Measurements from ENCODE around the gene OR4K14. TPM values are rescaled to one million over a fixed set of nuclear protein-coding genes. Genes with fewer than 3 reads are reported as not detected.

Gene OR4K14
- total RNA-seq, 1 donor, result not detected

- Histone ChIP-seq H3K4me3 (ENCODE audit: insufficient read depth, low read length) (no peak overlapping the region), H3K27me3 (ENCODE audit: insufficient read depth, low read length) (no peaks in the 10 kb centered on the region), H3K79me2 (ENCODE audit: insufficient read depth, low read length) (no peaks in the 10 kb centered on the region), H3K9me3 (ENCODE audit: low read depth, low read length) (peaks cover 5% of the 10 kb centered on the region), H2AFZ (ENCODE audit: low read length) (no peak overlapping the region), H3K4me2 (ENCODE audit: insufficient read depth, low read length) (no peak overlapping the region), H3K27ac (ENCODE audit: low read depth, low read length) (no peak overlapping the region), H4K20me1 (ENCODE audit: insufficient read depth, low read length) (no peaks in the 10 kb centered on the region), H3K36me3 (ENCODE audit: insufficient read depth, low read length) (no peaks in the 10 kb centered on the region), H3K4me1 (ENCODE audit: insufficient read depth, low read length) (no peaks in the 10 kb centered on the region)
- no peak for DNase-seq (ENCODE audit: insufficient read length, low spot score, missing footprints)
- TF ChIP-seq CTCF (IDR thresholded peaks at IDR 0.05; ENCODE audit: extremely low read depth, low read depth, low read length), result no peak
These were observed 16.8 kb downstream of the OR4K14 start for GRCh38 chr14:20002319-20002718.

GRCh38 chr14:20001863-20002262 is 17.2 kb downstream of the OR4K14 start, which contains the start of gene OR4Q2:
OR4Q2 (plus strand) TSS chr14:20002163.
- TF ChIP-seq CTCF (IDR thresholded peaks at IDR 0.05; ENCODE audit: extremely low read depth, low read depth, low read length), result no peak
- H3K9me3 ChIP-seq (ENCODE audit: low read depth, low read length), result peaks cover 3% of the 10 kb centered on the region
- no peak within 1 kb of the TSS for H2AFZ ChIP-seq (ENCODE audit: low read length)
- no peak within 1 kb of the TSS for H3K4me3 ChIP-seq (ENCODE audit: insufficient read depth, low read length)
- no peaks in the 10 kb centered on the region for H3K36me3 ChIP-seq (ENCODE audit: insufficient read depth, low read length)
- no peaks in the 10 kb centered on the region for H3K4me1 ChIP-seq (ENCODE audit: insufficient read depth, low read length)
- H4K20me1 ChIP-seq (ENCODE audit: insufficient read depth, low read length), result no peaks in the 10 kb centered on the region
- DNase-seq (ENCODE audit: insufficient read length, low spot score, missing footprints), result no peak
- H3K79me2 ChIP-seq (ENCODE audit: insufficient read depth, low read length), result no peaks in the 10 kb centered on the region
- H3K4me2 ChIP-seq (ENCODE audit: insufficient read depth, low read length), result no peak within 1 kb of the TSS
- H3K27me3 ChIP-seq (ENCODE audit: insufficient read depth, low read length), result no peaks in the 10 kb centered on the region
- no peak within 1 kb of the TSS for H3K27ac ChIP-seq (ENCODE audit: low read depth, low read length)

- no peaks in the 10 kb centered on the region for H3K4me1 ChIP-seq (ENCODE audit: insufficient read depth, low read length)
- H3K9me3 ChIP-seq (ENCODE audit: low read depth, low read length), result no peaks in the 10 kb centered on the region
- H3K36me3 ChIP-seq (ENCODE audit: insufficient read depth, low read length), result no peaks in the 10 kb centered on the region
- H3K4me3 ChIP-seq (ENCODE audit: insufficient read depth, low read length), result no peak overlapping the region
- H3K4me2 ChIP-seq (ENCODE audit: insufficient read depth, low read length), result no peak overlapping the region
- H3K27ac ChIP-seq (ENCODE audit: low read depth, low read length), result no peak overlapping the region
- no peak for TF ChIP-seq CTCF (IDR thresholded peaks at IDR 0.05; ENCODE audit: extremely low read depth, low read depth, low read length)
- DNase-seq (ENCODE audit: insufficient read length, low spot score, missing footprints), result no peak
- no peaks in the 10 kb centered on the region for H3K27me3 ChIP-seq (ENCODE audit: insufficient read depth, low read length)
- H4K20me1 ChIP-seq (ENCODE audit: insufficient read depth, low read length), result no peaks in the 10 kb centered on the region
- no peak overlapping the region for H2AFZ ChIP-seq (ENCODE audit: low read length)
- H3K79me2 ChIP-seq (ENCODE audit: insufficient read depth, low read length), result no peaks in the 10 kb centered on the region
These were observed 25.7 kb downstream of the OR4K14 start for GRCh38 chr14:19993438-19993837.

GRCh38 chr14:19975291-19975690 is 43.8 kb downstream of the OR4K14 start, which contains the start of gene OR4K15:
OR4K15 (plus strand) TSS chr14:19975591; CDS start chr14:19975591, 0 bp downstream.
- Histone ChIP-seq H3K4me1 (ENCODE audit: insufficient read depth, low read length) (no peaks in the 10 kb centered on the region), H3K4me2 (ENCODE audit: insufficient read depth, low read length) (no peak within 1 kb of the TSS), H3K27ac (ENCODE audit: low read depth, low read length) (no peak within 1 kb of the TSS), H3K27me3 (ENCODE audit: insufficient read depth, low read length) (no peaks in the 10 kb centered on the region), H4K20me1 (ENCODE audit: insufficient read depth, low read length) (no peaks in the 10 kb centered on the region), H3K79me2 (ENCODE audit: insufficient read depth, low read length) (no peaks in the 10 kb centered on the region), H3K4me3 (ENCODE audit: insufficient read depth, low read length) (no peak within 1 kb of the TSS), H3K36me3 (ENCODE audit: insufficient read depth, low read length) (no peaks in the 10 kb centered on the region), H2AFZ (ENCODE audit: low read length) (no peak within 1 kb of the TSS), H3K9me3 (ENCODE audit: low read depth, low read length) (no peaks in the 10 kb centered on the region)
- no peak for TF ChIP-seq CTCF (IDR thresholded peaks at IDR 0.05; ENCODE audit: extremely low read depth, low read depth, low read length)
- DNase-seq (ENCODE audit: insufficient read length, low spot score, missing footprints), result no peak

Measured in osteoblast (primary cell).